ENCODE measurements around the gene TMEM63B. TPM values are rescaled to one million over a fixed set of nuclear protein-coding genes. Genes with fewer than 3 reads are reported as not detected.
A peak's percentile ranks its signal among the peaks of the same experiment; 100 is the strongest.

Gene TMEM63B
- total and polyA plus RNA-seq, 9 of the 15 experiments (the other 6 are each of a cell fraction or from before 2014, with no cell fraction given) = 0.14 to 39.4 (median 14.4) TPM

DNA sequence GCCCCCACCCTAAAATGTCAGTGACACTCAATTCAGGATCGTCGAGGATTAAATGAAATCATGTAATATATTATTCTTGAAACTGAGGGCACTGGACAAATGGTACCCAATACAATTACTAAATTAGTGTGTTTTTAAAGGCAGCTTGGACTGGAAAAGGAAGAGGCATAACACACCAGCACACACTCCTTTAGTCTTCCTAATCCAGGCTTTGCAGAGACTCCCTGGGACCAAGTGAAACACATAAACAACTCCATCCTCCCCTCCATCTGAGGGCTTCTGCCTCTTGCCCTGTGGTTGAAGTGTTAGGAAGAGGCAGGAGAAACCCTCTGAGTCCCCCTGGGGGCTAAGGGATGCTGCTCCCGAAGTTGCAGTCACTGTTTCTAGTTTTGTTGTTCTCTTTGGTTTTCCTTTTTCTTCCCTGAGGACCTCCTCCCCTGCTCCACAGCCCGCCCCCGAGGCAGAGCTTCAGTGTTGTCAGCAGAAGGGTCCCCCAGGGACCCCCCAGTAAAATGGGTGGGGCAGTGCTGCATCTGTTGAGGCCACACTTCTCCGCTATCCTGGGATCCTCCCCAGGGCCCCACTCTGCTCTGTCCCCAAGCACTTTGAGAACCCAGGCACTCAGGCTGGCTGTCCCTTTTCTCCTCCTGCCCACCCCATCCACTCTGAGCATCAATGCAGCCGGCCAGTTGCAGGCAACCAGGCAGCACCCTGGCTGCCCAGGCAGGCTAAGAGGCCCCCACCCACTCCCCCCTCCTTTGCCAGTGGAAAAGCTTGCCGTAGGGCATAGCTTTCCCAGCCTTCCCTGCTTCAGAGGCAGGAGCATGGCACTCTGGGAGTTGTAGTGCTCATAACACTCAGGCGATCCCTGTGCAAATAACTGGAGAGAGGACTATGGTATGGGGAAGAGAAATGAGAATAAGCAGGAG, 5.9 kb downstream of the TMEM63B start:
- peaks cover 57 to 75% of the 10 kb centered on the region in 2 experiments for H3K4me1 ChIP-seq (replicated peaks in 1 of 2; ENCODE audit: control insufficient read depth in 2 of 2, insufficient read depth in 2 of 2, low read length in 2 of 2)
- peak; percentile 53 to 63 (median 57) for DNase-seq (ENCODE audit: extremely low read depth in 1 of 4, low spot score in 3 of 4)
- peak; percentile 72 for FAIRE-seq
- intact Hi-C loops (cut with micrococcal nuclease) (no loop called here), in situ Hi-C loops (cut with MboI) (no loop called here)
- 26% methylated on average over 9 of the region's 9 CpGs for WGBS (ENCODE audit: insufficient coverage, low coverage, missing lambda C conversion rate)
- H3K27ac ChIP-seq (ENCODE audit: extremely low read depth, low read depth, low read length) = peak overlapping the region; percentile 66
- CTCF ChIA-PET (ENCODE audit: low intra/inter-chr PET ratio) = no interaction called here
- H4K20me1 ChIP-seq (replicated peaks; ENCODE audit: control insufficient read depth, insufficient read depth, low read length) = no peaks in the 10 kb centered on the region
- H3K4me3 ChIP-seq = peak overlapping the region; percentile 12
- H3K9ac ChIP-seq (ENCODE audit: insufficient read depth in 1 of 2, low read depth in 2 of 2, low read length in 2 of 2) = peak overlapping the region; percentile 51 to 89
- no peaks in the 10 kb centered on the region for H3K9me3 ChIP-seq (replicated peaks; ENCODE audit: control insufficient read depth, insufficient read depth, low read depth, low read length)
- no peaks in the 10 kb centered on the region for H3K9me1 ChIP-seq (ENCODE audit: control insufficient read depth, insufficient read depth, low read length)
- peak overlapping the region; percentile 87 for H3K4me2 ChIP-seq (ENCODE audit: insufficient read depth, low read length)
- ATAC-seq = peak; percentile 80
- POLR2A ChIA-PET = interaction anchor here (0.6 to 5.0 kb wide), 9 partner anchors 9 to 114 kb away, joined by 3 to 29 read pairs (median 6); partner anchors contain the start of gene HSP90AB1
- H3K27me3 ChIP-seq (ENCODE audit: control insufficient read depth in 2 of 2, insufficient read depth in 2 of 2, low read length in 2 of 2) = no peaks in the 10 kb centered on the region
- BruUV-seq (replicated peaks) = no TSS peak
- H3K36me3 ChIP-seq (ENCODE audit: control insufficient read depth, insufficient read depth, low read length) = peaks cover 40% of the 10 kb centered on the region
- H3K79me2 ChIP-seq (ENCODE audit: control insufficient read depth, insufficient read depth, low read length) = peaks cover 63% of the 10 kb centered on the region
- H2AFZ ChIP-seq (ENCODE audit: low read depth, low read length) = peak overlapping the region; percentile 35; the same call in 1 of the 2 replicates
- TF ChIP-seq ZBTB17 (CRISPR knock-in tag; IDR thresholded peaks at IDR 0.05) (0 out of 2 replicates have a peak, but pooled peaks have one; percentile 14), RUNX1 (IDR thresholded peaks at IDR 0.05; ENCODE audit: low read depth) (no peak), SMARCA4 (IDR thresholded peaks at IDR 0.05) (0 out of 2 replicates have a peak, but pooled peaks have one; percentile 8), GABPB1 (CRISPR knock-in tag; IDR thresholded peaks at IDR 0.05) (peak; percentile 66; the same call in 1 of the 2 replicates), HCFC1 (IDR thresholded peaks at IDR 0.05; ENCODE audit: low read depth, low read length) (peak; percentile 94), CREM (IDR thresholded peaks at IDR 0.05; ENCODE audit: low read depth) (0 out of 2 replicates have a peak, but pooled peaks have one; percentile 42), ZBTB7A (IDR thresholded peaks at IDR 0.05; ENCODE audit: borderline replicate concordance, control insufficient read depth, low read depth, low read length) (peak; percentile 51; the same call in 1 of the 2 replicates), ZNF197 (CRISPR knock-in tag; IDR thresholded peaks at IDR 0.05; ENCODE audit: low read depth) (0 out of 2 replicates have a peak, but pooled peaks have one; percentile 35), KDM2B (CRISPR knock-in tag; IDR thresholded peaks at IDR 0.05) (0 out of 2 replicates have a peak, but pooled peaks have one; percentile 45)
- TF ChIP-seq, protein P1, sequence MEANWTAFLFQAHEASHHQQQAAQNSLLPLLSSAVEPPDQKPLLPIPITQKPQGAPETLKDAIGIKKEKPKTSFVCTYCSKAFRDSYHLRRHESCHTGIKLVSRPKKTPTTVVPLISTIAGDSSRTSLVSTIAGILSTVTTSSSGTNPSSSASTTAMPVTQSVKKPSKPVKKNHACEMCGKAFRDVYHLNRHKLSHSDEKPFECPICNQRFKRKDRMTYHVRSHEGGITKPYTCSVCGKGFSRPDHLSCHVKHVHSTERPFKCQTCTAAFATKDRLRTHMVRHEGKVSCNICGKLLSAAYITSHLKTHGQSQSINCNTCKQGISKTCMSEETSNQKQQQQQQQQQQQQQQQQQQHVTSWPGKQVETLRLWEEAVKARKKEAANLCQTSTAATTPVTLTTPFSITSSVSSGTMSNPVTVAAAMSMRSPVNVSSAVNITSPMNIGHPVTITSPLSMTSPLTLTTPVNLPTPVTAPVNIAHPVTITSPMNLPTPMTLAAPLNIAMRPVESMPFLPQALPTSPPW (CRISPR knock-in tag; IDR thresholded peaks at IDR 0.05) = peak; percentile 72; the same call in 1 of the 2 replicates
- TF ChIP-seq, protein P2, sequence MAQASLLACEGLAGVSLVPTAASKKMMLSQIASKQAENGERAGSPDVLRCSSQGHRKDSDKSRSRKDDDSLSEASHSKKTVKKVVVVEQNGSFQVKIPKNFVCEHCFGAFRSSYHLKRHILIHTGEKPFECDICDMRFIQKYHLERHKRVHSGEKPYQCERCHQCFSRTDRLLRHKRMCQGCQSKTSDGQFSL (CRISPR knock-in tag; IDR thresholded peaks at IDR 0.05) = 0 out of 2 replicates have a peak, but pooled peaks have one; percentile 18
- TF ChIP-seq, protein P2 (tag; IDR thresholded peaks at IDR 0.05) = no peak
- TF ChIP-seq, protein P3, sequence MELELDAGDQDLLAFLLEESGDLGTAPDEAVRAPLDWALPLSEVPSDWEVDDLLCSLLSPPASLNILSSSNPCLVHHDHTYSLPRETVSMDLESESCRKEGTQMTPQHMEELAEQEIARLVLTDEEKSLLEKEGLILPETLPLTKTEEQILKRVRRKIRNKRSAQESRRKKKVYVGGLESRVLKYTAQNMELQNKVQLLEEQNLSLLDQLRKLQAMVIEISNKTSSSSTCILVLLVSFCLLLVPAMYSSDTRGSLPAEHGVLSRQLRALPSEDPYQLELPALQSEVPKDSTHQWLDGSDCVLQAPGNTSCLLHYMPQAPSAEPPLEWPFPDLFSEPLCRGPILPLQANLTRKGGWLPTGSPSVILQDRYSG (tag; conservative IDR thresholded peaks at IDR 0.05; ENCODE audit: low read depth) = no peak
